RWPE1 (cell line): ENCODE data around the gene PPP1CA.

ENCODE experiments used
- CTCF ChIA-PET: fragments of 350-600 bp; sonication (Branson Sonifier 250); formaldehyde crosslinking; extraction: SDS; loops from one replicate; lab custom pipeline; 2021; lab: Yijun Ruan, JAX
- POLR2A ChIA-PET: fragments of 400-600 bp; formaldehyde crosslinking; extraction: SDS; loops from one replicate; lab custom pipeline; 2020; ENCODE audit warnings: antibody characterized with exemption; ENCODE audit not compliant: low non-redundant PET; lab: Yijun Ruan, JAX
- DNase-seq: peaks from one replicate; pipeline ENCODE4 v3.0.0; 2012; ENCODE audit warnings: low spot score
- H3K27ac ChIP-seq: fragments of 450-650 bp; 2 replicates; pipeline ENCODE4 v1.5.1; 2017
- TF ChIP-seq, protein P1 (sequence below): fragments of 450-650 bp; conservative IDR thresholded peaks from 2 replicates; pipeline ENCODE4 v1.5.1; 2017; ENCODE audit warnings: low read depth, mild to moderate bottlenecking

Gene PPP1CA

DNA sequence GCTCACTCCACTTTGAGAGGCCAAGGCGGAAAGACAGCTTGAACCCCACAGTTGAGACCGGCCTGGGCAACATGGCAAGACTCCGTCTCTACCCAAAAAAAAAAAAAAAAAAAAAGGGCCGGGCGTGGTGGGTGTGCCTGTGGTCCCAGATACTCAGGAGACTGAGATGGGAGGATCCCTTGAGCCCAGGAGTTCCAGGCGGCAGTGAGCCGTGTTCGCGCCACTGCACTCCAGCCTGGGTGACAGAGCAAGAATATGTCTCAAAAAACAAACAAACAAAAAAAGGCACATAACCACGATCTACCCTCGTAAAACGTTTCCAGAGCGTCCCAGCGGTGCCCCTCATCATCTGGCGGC lies 10.7 kb downstream of the PPP1CA start:
- CTCF ChIA-PET, result interaction anchor here (0.9 to 2.5 kb wide), 2 partner anchors 9 to 11 kb away, joined by 3 to 15 read pairs; no protein-coding TSS in a partner anchor

DNA sequence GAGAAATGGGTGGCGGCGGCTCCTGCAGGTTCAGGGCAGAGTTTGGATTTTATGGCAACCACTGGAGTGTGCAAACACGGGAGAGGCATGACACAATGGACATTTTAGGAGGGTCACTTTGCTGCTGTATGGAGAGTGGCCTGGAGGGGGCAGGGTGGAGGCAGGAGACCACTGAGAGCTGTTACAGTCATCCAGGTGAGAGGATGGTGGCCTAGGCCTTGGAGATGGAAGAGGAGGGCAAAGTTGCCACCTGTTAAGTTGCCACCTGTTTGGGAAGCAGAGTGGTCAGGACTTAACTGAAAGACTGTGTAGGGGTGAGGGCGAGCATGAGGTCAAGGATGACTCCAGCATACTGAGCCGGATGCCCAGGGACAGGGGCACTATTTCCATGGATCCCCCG lies 12.2 kb downstream of the PPP1CA start:
- TF ChIP-seq, protein P1, sequence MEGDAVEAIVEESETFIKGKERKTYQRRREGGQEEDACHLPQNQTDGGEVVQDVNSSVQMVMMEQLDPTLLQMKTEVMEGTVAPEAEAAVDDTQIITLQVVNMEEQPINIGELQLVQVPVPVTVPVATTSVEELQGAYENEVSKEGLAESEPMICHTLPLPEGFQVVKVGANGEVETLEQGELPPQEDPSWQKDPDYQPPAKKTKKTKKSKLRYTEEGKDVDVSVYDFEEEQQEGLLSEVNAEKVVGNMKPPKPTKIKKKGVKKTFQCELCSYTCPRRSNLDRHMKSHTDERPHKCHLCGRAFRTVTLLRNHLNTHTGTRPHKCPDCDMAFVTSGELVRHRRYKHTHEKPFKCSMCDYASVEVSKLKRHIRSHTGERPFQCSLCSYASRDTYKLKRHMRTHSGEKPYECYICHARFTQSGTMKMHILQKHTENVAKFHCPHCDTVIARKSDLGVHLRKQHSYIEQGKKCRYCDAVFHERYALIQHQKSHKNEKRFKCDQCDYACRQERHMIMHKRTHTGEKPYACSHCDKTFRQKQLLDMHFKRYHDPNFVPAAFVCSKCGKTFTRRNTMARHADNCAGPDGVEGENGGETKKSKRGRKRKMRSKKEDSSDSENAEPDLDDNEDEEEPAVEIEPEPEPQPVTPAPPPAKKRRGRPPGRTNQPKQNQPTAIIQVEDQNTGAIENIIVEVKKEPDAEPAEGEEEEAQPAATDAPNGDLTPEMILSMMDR, result peak; percentile 46
- ChIA-PET POLR2A (no interaction called here), CTCF (no interaction called here)
- peak overlapping the region; percentile 94 for H3K27ac ChIP-seq
- DNase-seq, result no peak

More for the DNA sequence above, 10.7 kb downstream of the PPP1CA start:
- TF ChIP-seq, protein P1, result no peak
- DNase-seq, result no peak
- peak overlapping the region; percentile 94 for H3K27ac ChIP-seq
- POLR2A ChIA-PET, result interaction anchor here (0.6 to 1.8 kb wide), 2 partner anchors 10 to 85 kb away, joined by 3 to 14 read pairs; partner anchors contain the start of gene PPP1CA

DNA sequence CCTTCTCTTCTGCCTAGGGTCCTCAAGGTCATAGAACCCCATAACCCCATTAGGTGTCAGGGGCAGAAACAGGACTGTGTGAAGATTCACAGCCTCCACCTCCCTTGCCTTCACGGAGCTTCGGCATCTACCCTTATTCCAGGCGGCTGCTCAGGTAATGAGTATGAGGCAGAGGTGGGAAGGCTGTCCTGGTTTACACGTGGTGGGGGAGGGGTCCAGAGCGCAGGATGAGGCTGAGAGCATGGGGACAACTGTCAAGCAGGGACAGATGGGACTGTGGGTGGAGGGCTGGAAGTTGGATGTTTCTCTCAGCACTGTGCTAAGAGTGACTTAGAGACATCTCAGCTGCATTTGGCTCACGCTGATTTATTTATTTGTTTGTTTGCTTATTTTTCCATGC lies 14.1 kb downstream of the PPP1CA start:
- DNase-seq, result no peak
- CTCF ChIA-PET, result interaction anchor here (0.6 to 1.6 kb wide), 5 partner anchors 17 to 124 kb away, joined by 3 to 7 read pairs (median 3); no protein-coding TSS in a partner anchor
- no peak overlapping the region for H3K27ac ChIP-seq
- TF ChIP-seq, protein P1, result no peak
- POLR2A ChIA-PET, result no interaction called here

DNA sequence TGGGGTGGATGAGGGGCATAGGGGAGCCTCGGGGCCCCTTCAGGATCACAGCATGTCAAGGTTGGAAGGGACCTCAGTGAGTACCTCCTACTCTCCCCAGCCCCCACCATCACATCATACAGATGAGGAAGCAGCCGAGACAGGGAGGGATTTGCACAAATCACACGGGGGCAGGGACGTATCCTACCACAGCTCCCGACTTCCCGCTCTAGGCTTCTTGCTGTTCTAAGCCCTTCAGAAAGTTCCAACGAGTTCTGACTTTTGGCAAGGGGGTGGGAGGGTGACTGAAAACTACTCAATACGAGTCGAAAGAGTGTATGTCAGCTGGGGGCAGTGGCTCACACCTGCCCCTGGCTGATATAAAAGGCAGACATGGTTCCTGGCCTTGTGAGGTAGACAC lies 14.6 kb downstream of the PPP1CA start:
- TF ChIP-seq, protein P1, result no peak
- CTCF ChIA-PET, result interaction anchor here (0.6 to 1.6 kb wide), 6 partner anchors 17 to 124 kb away, joined by 3 to 7 read pairs (median 3); no protein-coding TSS in a partner anchor
- no peak overlapping the region for H3K27ac ChIP-seq
- no peak for DNase-seq
- POLR2A ChIA-PET, result no interaction called here

DNA sequence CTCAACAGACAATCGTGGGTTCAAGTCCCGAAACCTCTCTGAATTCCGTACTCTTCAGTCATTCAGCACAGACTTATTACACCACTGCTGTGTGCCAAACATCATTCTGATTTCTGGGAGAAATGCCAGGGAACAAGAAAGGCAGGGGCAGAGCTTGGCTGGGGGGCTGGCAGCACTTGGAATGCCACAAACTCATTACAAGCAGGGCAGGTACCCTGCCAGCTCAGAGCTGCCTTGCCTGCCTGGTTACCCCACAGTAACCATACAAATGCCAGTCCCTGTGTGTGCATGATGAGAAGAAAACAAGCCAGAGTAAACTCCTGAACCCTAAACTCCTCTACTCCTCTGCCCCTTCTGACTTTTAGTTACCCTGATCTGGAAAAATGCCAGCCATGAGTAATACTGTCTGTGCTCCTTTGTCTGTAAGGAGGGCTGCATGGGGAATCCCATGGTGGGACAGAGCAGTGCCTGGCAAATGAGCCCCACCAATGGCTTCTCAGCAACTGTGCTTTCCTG lies 16.7 kb downstream of the PPP1CA start:
- TF ChIP-seq, protein P1, result no peak
- POLR2A ChIA-PET, result no interaction called here
- DNase-seq, result no peak

DNA sequence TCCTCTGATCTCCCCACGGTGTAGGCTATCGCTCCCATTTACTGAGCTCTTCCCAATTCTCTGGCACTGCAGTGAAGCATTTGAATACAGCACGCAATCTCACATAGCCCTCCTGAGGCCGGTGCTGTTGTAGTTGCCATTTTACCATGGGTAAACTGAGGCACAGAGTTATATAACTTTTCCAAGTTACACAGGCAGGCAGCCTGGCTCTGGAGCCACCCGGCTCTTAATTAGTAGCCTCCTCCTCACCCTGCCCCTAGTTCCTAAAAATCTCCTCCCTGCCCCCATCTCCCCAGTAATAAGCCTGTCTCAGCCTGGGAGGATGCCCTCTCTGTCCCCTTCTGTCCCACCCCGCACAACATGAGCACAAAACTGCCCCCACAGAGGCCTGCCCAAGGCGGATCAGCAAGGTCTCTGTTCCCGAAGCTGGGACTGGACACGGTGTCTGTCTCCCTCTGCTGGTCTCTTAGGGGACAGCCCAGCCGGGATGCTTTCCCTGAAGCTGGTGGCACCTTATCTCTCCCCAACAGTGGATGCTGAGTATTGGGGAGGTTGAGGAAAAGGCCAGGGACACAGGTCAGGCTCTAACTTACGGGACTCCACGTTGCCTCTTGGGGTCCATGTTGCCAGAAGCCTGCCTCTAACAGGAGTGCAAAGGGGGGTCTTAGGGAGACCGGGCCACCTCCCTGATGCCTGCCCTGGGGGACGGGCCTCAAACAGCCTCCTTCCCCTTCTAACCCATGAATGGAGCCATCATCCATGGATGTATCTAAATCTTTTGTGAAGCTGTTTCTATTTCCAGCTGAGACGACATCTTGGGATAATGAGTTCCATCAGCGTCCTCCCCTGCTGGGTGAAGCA lies 19.2 kb downstream of the PPP1CA start:
- peak; percentile 71 for DNase-seq
- TF ChIP-seq, protein P1, result peak; percentile 97
- POLR2A ChIA-PET, result interaction anchor here (0.5 to 2.5 kb wide), 4 partner anchors 28 to 131 kb away, joined by 3 to 7 read pairs (median 4); partner anchors contain the start of gene POLD4
- H3K27ac ChIP-seq, result peak overlapping the region; percentile 31
- CTCF ChIA-PET, result interaction anchor here (0.6 to 5.8 kb wide), 31 partner anchors 9 to 652 kb away, joined by 3 to 113 read pairs (median 5); partner anchors contain the start of genes CLCF1, POLD4 and RAD9A

More for the DNA sequence above, 16.7 kb downstream of the PPP1CA start:
- CTCF ChIA-PET, result interaction anchor here (0.7 to 1.1 kb wide), 4 partner anchors 23 to 39 kb away, joined by 3 to 7 read pairs (median 4); no protein-coding TSS in a partner anchor
- H3K27ac ChIP-seq, result peak overlapping the region; percentile 79
